Esophagus (tissue), 2 donors: ENCODE results near the gene MYRIP. TPM values are rescaled to one million over a fixed set of nuclear protein-coding genes. Genes with fewer than 3 reads are reported as not detected.

Experiments
- H3K27ac ChIP-seq, 2 donors: one replicate each; pipeline ENCODE4 v1.5.1; 2013; ENCODE audit warnings: low read depth in 2 of 2, mild to moderate bottlenecking in 2 of 2, inconsistent platforms in 1 of 2, low read length in 1 of 2, moderate library complexity in 1 of 2
- H3K27me3 ChIP-seq, 2 donors: one replicate each; pipeline ENCODE4 v1.6.1; 2013; ENCODE audit warnings: low read length in 2 of 2, control low read depth in 1 of 2, mild to moderate bottlenecking in 1 of 2; ENCODE audit not compliant: insufficient read depth in 2 of 2, control insufficient read depth in 1 of 2
- H3K36me3 ChIP-seq, 2 donors: one replicate each; pipeline ENCODE4 v1.6.1; 2013; ENCODE audit warnings: low read length in 1 of 2; ENCODE audit not compliant: control insufficient read depth in 2 of 2, insufficient read depth in 2 of 2
- H3K4me1 ChIP-seq, 2 donors: one replicate each; pipeline ENCODE4 v1.6.1; 2013; ENCODE audit warnings: low read length in 1 of 2; ENCODE audit not compliant: control insufficient read depth in 2 of 2, insufficient read depth in 2 of 2
- H3K4me3 ChIP-seq, 2 donors: one replicate each; pipeline ENCODE4 v1.5.1; 2013; ENCODE audit warnings: low read length in 2 of 2, mild to moderate bottlenecking in 2 of 2, low read depth in 1 of 2, moderate library complexity in 1 of 2
- H3K9me3 ChIP-seq, 2 donors: one replicate each; pipeline ENCODE4 v1.6.1; 2013; ENCODE audit warnings: mild to moderate bottlenecking in 2 of 2, low read depth in 1 of 2, low read length in 1 of 2, moderate library complexity in 1 of 2; ENCODE audit not compliant: control insufficient read depth in 2 of 2, insufficient read depth in 1 of 2
- WGBS, 2 donors: extraction: QIAGEN DNeasy Blood & Tissue Kit; methylation state at CpG; one replicate each; pipeline ENCODE4 v1.1.7; 2013; 5-methylcytosine and 5-hydroxymethylcytosine counted together
- polyA plus RNA-seq, 2 donors: library from polyadenylated mRNA; stranded (reverse); fragments of 200-250 nt; gene quantifications; one replicate each; pipeline ENCODE4 v1.2.3, GENCODE V29; 2013
- donor health status: healthy with polysubstance abuse.
- donor health status: Bipolar disorder and iron deficiency.

MYRIP gene
- polyA plus RNA-seq, 2 donors, result 0.29 to 0.55 TPM

GRCh38 chr3:39935261-39935660 is 125.9 kb downstream of the MYRIP start:
- H3K36me3 ChIP-seq, result no peaks in the 10 kb centered on the region
- no peaks in the 10 kb centered on the region for H3K9me3 ChIP-seq
- H3K27me3 ChIP-seq, result no peaks in the 10 kb centered on the region
- H3K4me1 ChIP-seq, result no peaks in the 10 kb centered on the region
- H3K4me3 ChIP-seq, result no peak overlapping the region
- H3K27ac ChIP-seq, result no peak overlapping the region
- 35% methylated on average over 1 of the region's 1 CpG for WGBS, 2 donors

- H3K4me3 ChIP-seq, result no peak overlapping the region
- 77 to 87% methylated on average over 1 of the region's 1 CpG for WGBS, 2 donors
- no peaks in the 10 kb centered on the region for H3K9me3 ChIP-seq
- H3K36me3 ChIP-seq, result no peaks in the 10 kb centered on the region
- no peaks in the 10 kb centered on the region for H3K4me1 ChIP-seq
- H3K27ac ChIP-seq, result no peak overlapping the region
- H3K27me3 ChIP-seq, result no peaks in the 10 kb centered on the region
Measured at GRCh38 chr3:39936848-39937247, 127.4 kb downstream of the MYRIP start.

- H3K36me3 ChIP-seq, result no peaks in the 10 kb centered on the region
- no peaks in the 10 kb centered on the region for H3K27me3 ChIP-seq
- H3K27ac ChIP-seq, result no peak overlapping the region
- no peak overlapping the region for H3K4me3 ChIP-seq
- no peaks in the 10 kb centered on the region for H3K4me1 ChIP-seq
- no peaks in the 10 kb centered on the region for H3K9me3 ChIP-seq
Measured at GRCh38 chr3:39937315-39937714, 127.9 kb downstream of the MYRIP start.

GRCh38 chr3:39937874-39938273 is 128.5 kb downstream of the MYRIP start:
- H3K4me3 ChIP-seq, result no peak overlapping the region
- H3K9me3 ChIP-seq, result no peaks in the 10 kb centered on the region
- H3K27me3 ChIP-seq, result no peaks in the 10 kb centered on the region
- no peaks in the 10 kb centered on the region for H3K36me3 ChIP-seq
- H3K4me1 ChIP-seq, result no peaks in the 10 kb centered on the region
- H3K27ac ChIP-seq, result no peak overlapping the region
- 44 to 56% methylated on average over 1 of the region's 1 CpG for WGBS, 2 donors

GRCh38 chr3:39941931-39942330 is 132.5 kb downstream of the MYRIP start:
- Histone ChIP-seq H3K9me3 (no peaks in the 10 kb centered on the region), H3K27ac (no peak overlapping the region), H3K36me3 (no peaks in the 10 kb centered on the region), H3K4me1 (no peaks in the 10 kb centered on the region), H3K27me3 (no peaks in the 10 kb centered on the region), H3K4me3 (no peak overlapping the region)
- 38 to 52% methylated on average over 5 of the region's 5 CpGs for WGBS, 2 donors

GRCh38 chr3:39960515-39961191 is 151.2 kb downstream of the MYRIP start:
- Histone ChIP-seq H3K27me3 (no peaks in the 10 kb centered on the region), H3K27ac (no peak overlapping the region), H3K4me1 (no peaks in the 10 kb centered on the region), H3K36me3 (no peaks in the 10 kb centered on the region), H3K9me3 (no peaks in the 10 kb centered on the region), H3K4me3 (no peak overlapping the region)
- WGBS, 2 donors, result 50 to 56% methylated on average over 5 of the region's 5 CpGs

- Histone ChIP-seq H3K36me3 (no peaks in the 10 kb centered on the region), H3K27ac (no peak overlapping the region), H3K27me3 (no peaks in the 10 kb centered on the region), H3K4me3 (no peak overlapping the region), H3K9me3 (no peaks in the 10 kb centered on the region), H3K4me1 (no peaks in the 10 kb centered on the region)
- WGBS, 2 donors, result 59 to 69% methylated on average over 4 of the region's 4 CpGs
Measured at GRCh38 chr3:39961230-39961629, 151.8 kb downstream of the MYRIP start.

- Histone ChIP-seq H3K27me3 (no peaks in the 10 kb centered on the region), H3K9me3 (no peaks in the 10 kb centered on the region), H3K4me1 (no peaks in the 10 kb centered on the region), H3K36me3 (no peaks in the 10 kb centered on the region), H3K27ac (no peak overlapping the region), H3K4me3 (no peak overlapping the region)
- 45 to 52% methylated on average over 1 of the region's 1 CpG for WGBS, 2 donors
Measured at GRCh38 chr3:39962581-39962980, 153.2 kb downstream of the MYRIP start.

GRCh38 chr3:39965461-39965860 is 156.1 kb downstream of the MYRIP start:
- Histone ChIP-seq H3K9me3 (no peaks in the 10 kb centered on the region), H3K36me3 (no peaks in the 10 kb centered on the region), H3K27me3 (no peaks in the 10 kb centered on the region), H3K27ac (no peak overlapping the region), H3K4me3 (no peak overlapping the region), H3K4me1 (no peaks in the 10 kb centered on the region)

GRCh38 chr3:39965997-39966396 is 156.6 kb downstream of the MYRIP start:
- H3K9me3 ChIP-seq, result no peaks in the 10 kb centered on the region

More at GRCh38 chr3:39965997-39966396, 156.6 kb downstream of the MYRIP start:
- Histone ChIP-seq H3K27me3 (no peaks in the 10 kb centered on the region), H3K4me1 (no peaks in the 10 kb centered on the region), H3K4me3 (no peak overlapping the region), H3K36me3 (no peaks in the 10 kb centered on the region), H3K27ac (no peak overlapping the region)
- 53 to 62% methylated on average over 2 of the region's 2 CpGs for WGBS, 2 donors
